Measurements from ENCODE around the gene TPI1. TPM values are rescaled to one million over a fixed set of nuclear protein-coding genes. Genes with fewer than 3 reads are reported as not detected.
A peak's percentile ranks its signal among the peaks of the same experiment; 100 is the strongest.

The TPI1 gene
- total and polyA plus RNA-seq, 10 donors: 218 to 471 (median 294) TPM

DNA sequence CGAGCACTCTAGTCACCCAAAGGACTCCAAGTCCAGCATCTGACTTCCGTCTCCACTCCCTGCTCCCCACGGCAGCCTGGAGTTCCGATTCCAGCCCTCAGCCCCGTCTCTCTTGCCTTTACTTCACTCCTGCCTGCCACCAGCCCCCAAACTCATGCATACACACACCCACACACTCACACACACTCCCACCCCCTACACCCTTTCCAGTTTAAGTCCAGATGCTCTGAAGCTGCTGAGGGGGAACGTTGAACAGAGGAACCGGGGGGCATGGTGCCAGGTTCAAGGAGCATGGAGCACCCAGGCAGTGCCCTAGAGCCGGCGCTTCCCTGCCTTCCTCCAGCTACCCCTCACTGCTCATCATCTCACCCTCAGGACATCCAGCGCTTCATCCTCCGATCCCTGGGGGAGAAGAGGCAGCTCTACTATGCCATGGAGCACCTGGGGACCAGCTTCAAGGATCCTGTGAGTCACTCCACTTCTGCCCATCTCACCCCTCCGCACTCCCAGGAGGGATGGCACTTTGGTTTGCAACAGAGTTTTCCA, 35.8 kb upstream of the TPI1 start:
- H3K4me1 ChIP-seq: peaks cover 4 to 65% (median 44%) of the 10 kb centered on the region in 6 donors
- no peak overlapping the region for H3K4me3 ChIP-seq
- WGBS, 5 donors: 83 to 91% (median 87%) methylated on average over 12 of the region's 12 CpGs
- intact Hi-C loops (cut with DNase I; ENCODE audit: low total_unique reads): no loop called here
- H3K27me3 ChIP-seq (replicated peaks in 1 of 7): peaks cover 0 to 41% (median 35%) of the 10 kb centered on the region in 7 donors
- no peak for TF ChIP-seq POLR2AphosphoS5 (IDR thresholded peaks at IDR 0.05)
- no peak for TF ChIP-seq POLR2A (IDR thresholded peaks at IDR 0.05)
- TF ChIP-seq, protein P1, sequence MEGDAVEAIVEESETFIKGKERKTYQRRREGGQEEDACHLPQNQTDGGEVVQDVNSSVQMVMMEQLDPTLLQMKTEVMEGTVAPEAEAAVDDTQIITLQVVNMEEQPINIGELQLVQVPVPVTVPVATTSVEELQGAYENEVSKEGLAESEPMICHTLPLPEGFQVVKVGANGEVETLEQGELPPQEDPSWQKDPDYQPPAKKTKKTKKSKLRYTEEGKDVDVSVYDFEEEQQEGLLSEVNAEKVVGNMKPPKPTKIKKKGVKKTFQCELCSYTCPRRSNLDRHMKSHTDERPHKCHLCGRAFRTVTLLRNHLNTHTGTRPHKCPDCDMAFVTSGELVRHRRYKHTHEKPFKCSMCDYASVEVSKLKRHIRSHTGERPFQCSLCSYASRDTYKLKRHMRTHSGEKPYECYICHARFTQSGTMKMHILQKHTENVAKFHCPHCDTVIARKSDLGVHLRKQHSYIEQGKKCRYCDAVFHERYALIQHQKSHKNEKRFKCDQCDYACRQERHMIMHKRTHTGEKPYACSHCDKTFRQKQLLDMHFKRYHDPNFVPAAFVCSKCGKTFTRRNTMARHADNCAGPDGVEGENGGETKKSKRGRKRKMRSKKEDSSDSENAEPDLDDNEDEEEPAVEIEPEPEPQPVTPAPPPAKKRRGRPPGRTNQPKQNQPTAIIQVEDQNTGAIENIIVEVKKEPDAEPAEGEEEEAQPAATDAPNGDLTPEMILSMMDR (IDR thresholded peaks at IDR 0.05 in 8 of 11, conservative IDR thresholded peaks at IDR 0.05 in 3 of 11): no peak
- no peaks in the 10 kb centered on the region for H3K9me3 ChIP-seq
- no peak for DNase-seq
- H3K36me3 ChIP-seq: peaks cover 0 to 3% (median 0%) of the 10 kb centered on the region in 6 donors
- H3K27ac ChIP-seq: no peak overlapping the region

DNA sequence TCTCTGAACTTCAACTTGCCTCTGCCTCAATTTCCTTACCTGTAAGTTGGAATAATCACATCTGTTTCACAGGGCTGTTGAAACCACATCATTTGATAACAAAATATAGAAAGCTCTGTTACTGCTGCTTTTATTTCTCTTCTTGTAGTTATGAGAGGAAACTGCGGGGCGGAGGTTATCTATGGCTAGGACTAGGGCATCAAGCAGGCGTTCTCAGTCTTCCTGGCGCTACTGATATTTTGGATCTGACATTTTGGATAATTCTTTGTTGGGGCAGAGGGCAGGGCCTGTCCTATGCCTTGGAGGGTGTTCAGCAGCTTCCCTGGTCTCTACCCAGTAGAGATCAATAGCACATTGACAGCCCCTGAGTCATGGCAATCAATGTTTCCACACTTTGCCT, 35.2 kb upstream of the TPI1 start:
- DNase-seq: no peak
- Histone ChIP-seq H3K4me3 (no peak overlapping the region), H3K9me3 (no peaks in the 10 kb centered on the region), H3K27ac (no peak overlapping the region), H3K36me3 (peaks cover 0 to 3% (median 0%) of the 10 kb centered on the region in 6 donors), H3K27me3 (replicated peaks in 1 of 7) (peaks cover 0 to 35% (median 29%) of the 10 kb centered on the region in 7 donors), H3K4me1 (peaks cover 4 to 60% (median 41%) of the 10 kb centered on the region in 6 donors)
- intact Hi-C loops (cut with DNase I; ENCODE audit: low total_unique reads): no loop called here
- 58 to 79% (median 75%) methylated on average over 4 of the region's 4 CpGs for WGBS, 5 donors
- TF ChIP-seq, protein P1 (IDR thresholded peaks at IDR 0.05 in 8 of 11, conservative IDR thresholded peaks at IDR 0.05 in 3 of 11): no peak
- TF ChIP-seq POLR2A (IDR thresholded peaks at IDR 0.05) (no peak), POLR2AphosphoS5 (IDR thresholded peaks at IDR 0.05) (peak in 1 of 3 donors; percentile 57)

DNA sequence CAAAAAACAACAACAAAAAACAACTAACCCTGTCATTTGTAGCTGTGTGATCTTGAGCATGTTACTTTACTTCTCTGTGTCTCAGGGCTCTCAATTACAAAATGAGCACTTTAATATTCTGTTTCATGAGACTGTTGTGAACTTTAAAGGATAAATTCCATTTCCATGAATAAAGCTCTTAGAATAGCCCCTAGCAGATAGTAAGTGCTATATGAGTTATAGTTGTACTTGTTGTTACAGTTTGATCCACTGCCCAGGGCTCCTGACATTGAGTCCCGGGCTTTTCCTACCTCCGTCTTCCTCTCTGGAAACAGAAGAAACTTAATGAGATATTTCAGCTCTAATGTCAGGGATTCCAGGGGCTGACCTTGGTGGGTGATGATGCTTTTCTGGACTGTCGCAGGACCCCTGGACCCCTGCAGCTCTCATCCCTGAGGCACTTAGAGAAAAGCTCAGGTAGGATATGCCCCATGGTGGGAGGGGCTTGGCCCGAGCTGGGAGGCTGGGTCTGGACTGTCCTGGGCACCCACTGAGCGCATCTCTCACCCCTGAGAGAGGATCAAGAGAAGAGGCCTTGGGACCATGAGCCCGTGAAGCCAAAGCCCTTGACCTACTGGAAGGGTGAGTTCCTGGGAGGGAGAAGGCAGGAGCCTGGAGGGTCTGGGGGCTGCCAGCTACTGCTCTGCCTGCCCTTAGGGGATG, 34.0 kb upstream of the TPI1 start:
- H3K9me3 ChIP-seq: no peaks in the 10 kb centered on the region
- DNase-seq: no peak
- H3K4me3 ChIP-seq: no peak overlapping the region
- intact Hi-C loops (cut with DNase I; ENCODE audit: low total_unique reads): no loop called here
- TF ChIP-seq, protein P1 (IDR thresholded peaks at IDR 0.05 in 8 of 11, conservative IDR thresholded peaks at IDR 0.05 in 3 of 11): no peak
- H3K36me3 ChIP-seq: peaks cover 0 to 13% (median 0%) of the 10 kb centered on the region in 6 donors
- H3K4me1 ChIP-seq: peaks cover 0 to 49% (median 31%) of the 10 kb centered on the region in 6 donors
- peaks cover 0 to 23% (median 19%) of the 10 kb centered on the region in 7 donors for H3K27me3 ChIP-seq (replicated peaks in 1 of 7)
- H3K27ac ChIP-seq: no peak overlapping the region
- 69 to 89% (median 82%) methylated on average over 5 to 6 of the region's 6 CpGs for WGBS, 5 donors

DNA sequence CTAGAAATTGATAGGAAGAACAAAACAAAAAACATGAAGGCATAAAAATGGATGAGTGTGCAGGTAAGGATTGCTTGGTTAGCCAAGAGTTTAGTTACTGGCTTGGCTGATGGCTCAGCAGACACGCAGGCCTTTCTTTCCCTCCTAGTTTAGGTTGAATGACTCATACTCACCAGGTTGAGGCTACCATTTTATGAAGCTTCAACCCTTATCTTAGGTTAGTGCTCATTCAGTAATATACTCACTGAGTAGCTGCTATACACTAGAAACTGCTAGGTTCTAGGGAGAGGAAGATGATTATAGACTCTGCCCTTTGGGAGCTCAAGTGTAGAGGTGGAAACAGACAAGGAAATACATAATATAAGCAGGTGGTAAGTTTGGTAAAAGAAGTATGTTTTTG, 33.1 kb upstream of the TPI1 start:
- intact Hi-C loops (cut with DNase I; ENCODE audit: low total_unique reads): no loop called here
- Histone ChIP-seq H3K27ac (no peak overlapping the region), H3K27me3 (replicated peaks in 1 of 7) (peaks cover 0 to 13% (median 9%) of the 10 kb centered on the region in 7 donors), H3K36me3 (peaks cover 0 to 13% (median 0%) of the 10 kb centered on the region in 6 donors), H3K9me3 (no peaks in the 10 kb centered on the region), H3K4me1 (peaks cover 0 to 43% (median 24%) of the 10 kb centered on the region in 6 donors), H3K4me3 (no peak overlapping the region)
- TF ChIP-seq POLR2A (IDR thresholded peaks at IDR 0.05) (no peak), POLR2AphosphoS5 (IDR thresholded peaks at IDR 0.05) (no peak)
- TF ChIP-seq, protein P1 (IDR thresholded peaks at IDR 0.05 in 8 of 11, conservative IDR thresholded peaks at IDR 0.05 in 3 of 11): no peak
- 52 to 88% (median 82%) methylated on average over 1 of the region's 1 CpG for WGBS, 5 donors
- DNase-seq: no peak
